ENCODE data around the gene ZSCAN10. TPM values are rescaled to one million over a fixed set of nuclear protein-coding genes. Genes with fewer than 3 reads are reported as not detected.

The ZSCAN10 gene
- total and polyA plus RNA-seq, 2 experiments from 2014 or later: 217 to 519 TPM

GRCh38 chr16:3056336-3057180 lies 42.5 kb downstream of the ZSCAN10 start:
- H3K27me3 Mint-ChIP-seq (ENCODE audit: insufficient read depth, low read depth, poor library complexity): peaks cover 15% of the 10 kb centered on the region
- H3K27ac Mint-ChIP-seq: no peak overlapping the region
- Histone ChIP-seq H4K20me1 (replicated peaks; ENCODE audit: insufficient read depth) (no peaks in the 10 kb centered on the region; the same call in 1 of the 2 replicates), H3K27ac (ENCODE audit: low read depth) (no peak overlapping the region), H3K4me2 (no peak overlapping the region), H3K36me3 (ENCODE audit: insufficient read depth) (no peaks in the 10 kb centered on the region), H2AFZ (no peak overlapping the region), H3K9me2 (ENCODE audit: insufficient read depth) (no peaks in the 10 kb centered on the region), H3K4me1 (ENCODE audit: insufficient read depth) (peaks cover 10% of the 10 kb centered on the region), H3F3A (replicated peaks; ENCODE audit: low read depth) (peaks cover 15% of the 10 kb centered on the region), H3K27me3 (ENCODE audit: insufficient read depth) (no peaks in the 10 kb centered on the region; the same call in 1 of the 2 replicates), H3K4me3 (no peak overlapping the region), H3K79me2 (replicated peaks; ENCODE audit: insufficient read depth) (no peaks in the 10 kb centered on the region; the same call in 1 of the 2 replicates)
- DNase-seq (ENCODE audit: low spot score) (no peak), ATAC-seq (no peak)
- H3K4me3 Mint-ChIP-seq: no peak overlapping the region
- H3K36me3 Mint-ChIP-seq (ENCODE audit: low read depth): peaks cover 28% of the 10 kb centered on the region
- peaks cover 24% of the 10 kb centered on the region for H3K4me1 Mint-ChIP-seq
- peaks cover 4% of the 10 kb centered on the region; the same call in 2 of the 3 replicates for H3K9me3 Mint-ChIP-seq
- TF ChIP-seq ETS1 (IDR thresholded peaks at IDR 0.05) (no peak), STAT1 (IDR thresholded peaks at IDR 0.05; ENCODE audit: unreplicated experiment) (no peak), ZNF331 (CRISPR knock-in tag; IDR thresholded peaks at IDR 0.05; ENCODE audit: low read depth) (no peak), ZNF462 (CRISPR knock-in tag; IDR thresholded peaks at IDR 0.05) (no peak), CTCF (conservative IDR thresholded peaks at IDR 0.05; ENCODE audit: low read depth in 2 of 2) (no peak), POLR2AphosphoS5 (IDR thresholded peaks at IDR 0.05; ENCODE audit: low read depth) (no peak), ZNF114 (CRISPR knock-in tag; IDR thresholded peaks at IDR 0.05) (no peak), EZH2phosphoT487 (IDR thresholded peaks at IDR 0.05; ENCODE audit: unreplicated experiment) (no peak), EZH2 (IDR thresholded peaks at IDR 0.05; ENCODE audit: low read depth, unreplicated experiment) (no peak), CREB1 (CRISPR knock-in tag; IDR thresholded peaks at IDR 0.05; ENCODE audit: low read depth) (no peak), REST (IDR thresholded peaks at IDR 0.05; ENCODE audit: unreplicated experiment) (no peak)

Data from GM23338 (cell line).